Stimulated activated CD4-positive, alpha-beta T cell treated with anti-CD3 and anti-CD28 coated beads, TNF-alpha, amount 100 ng/mL, for 24 hours (primary cell): ENCODE results near the gene CEP85L.

Experiments
- DNase-seq, 3 experiments: peaks; one replicate each; pipeline ENCODE4 v3.0.0-alpha.2; 2020; ENCODE audit warnings: low read depth in 3 of 3

Gene CEP85L

DNA sequence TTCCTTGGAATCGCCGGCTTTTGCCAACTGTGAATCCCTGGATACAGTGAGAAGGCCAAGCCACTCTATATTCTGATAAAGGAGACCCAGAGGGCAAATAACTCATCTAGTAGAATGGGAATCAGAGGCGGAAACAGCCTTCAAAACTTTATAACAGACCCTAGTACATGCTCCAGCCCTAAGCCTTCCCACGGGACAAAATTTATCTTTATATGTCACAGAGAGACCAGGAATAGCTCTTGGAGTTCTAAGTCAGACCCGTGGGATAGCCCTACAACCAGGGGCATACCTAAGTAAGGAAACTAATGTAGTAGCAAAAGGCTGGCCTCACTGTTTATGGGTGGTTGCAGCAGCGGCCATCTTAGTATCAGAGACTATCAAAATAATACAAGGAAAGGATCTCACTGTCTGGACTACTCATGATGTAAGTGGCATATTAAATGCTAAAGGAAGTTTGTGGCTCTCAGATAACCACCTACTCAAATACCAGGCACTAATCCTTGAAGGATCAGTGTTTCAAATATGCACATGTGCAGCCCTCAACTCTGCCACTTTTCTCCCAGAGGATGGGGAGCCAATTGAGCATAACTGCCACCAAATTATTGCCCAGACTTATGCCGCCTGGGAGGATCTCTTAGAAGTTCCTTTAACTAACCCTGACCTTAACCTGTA, 29.5 kb downstream of the CEP85L start:
- DNase-seq, result no peak

DNA sequence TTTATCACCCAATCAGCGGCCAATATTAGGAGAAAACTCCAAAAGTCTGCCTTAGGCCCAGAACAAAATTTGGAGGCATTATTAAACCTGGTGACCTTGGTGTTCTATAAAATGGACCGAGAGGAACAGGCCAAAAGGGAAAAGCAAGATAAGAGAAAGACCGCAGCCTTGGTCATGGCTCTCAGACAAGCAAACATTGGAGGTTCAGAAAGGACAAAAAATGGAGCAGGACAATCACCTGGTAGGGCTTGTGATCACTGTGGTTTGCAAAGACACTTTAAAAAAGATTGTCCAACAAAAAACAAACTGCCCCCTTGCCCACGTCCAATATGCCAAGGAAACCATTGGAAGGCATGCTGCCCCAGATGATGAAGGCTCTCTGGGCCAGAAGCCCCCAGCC, 31.2 kb downstream of the CEP85L start:
- no peak for DNase-seq

GRCh38 chr6:118618676-118619377, 32.6 kb downstream of the CEP85L start:
- peak; percentile 42 to 65 (median 47) for DNase-seq

- DNase-seq, result no peak
These were observed 34.0 kb downstream of the CEP85L start for GRCh38 chr6:118617417-118617816.

- DNase-seq, result no peak
These were observed 40.1 kb downstream of the CEP85L start for GRCh38 chr6:118611334-118611733.

DNA sequence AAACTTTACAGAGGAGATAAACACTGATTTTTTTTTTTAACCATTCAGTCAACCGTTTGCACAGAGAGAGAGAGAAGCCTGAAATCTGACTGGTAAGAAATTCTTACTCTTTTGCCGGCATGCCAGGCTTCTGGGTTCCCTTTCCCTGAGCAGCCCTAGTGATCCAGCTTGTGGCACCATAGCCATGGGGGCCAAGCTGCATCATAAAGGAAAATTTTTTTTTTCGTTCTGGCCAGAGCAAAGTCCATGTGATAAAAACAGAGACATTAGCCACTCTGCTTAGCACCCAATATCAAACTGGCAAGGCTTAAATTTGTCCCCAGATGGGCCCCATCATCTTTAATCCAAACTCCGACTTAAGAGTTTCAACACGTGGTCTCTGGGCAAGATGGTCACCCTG, 44.5 kb downstream of the CEP85L start:
- DNase-seq, result no peak

GRCh38 chr6:118606268-118606667, 45.1 kb downstream of the CEP85L start:
- no peak for DNase-seq

DNA sequence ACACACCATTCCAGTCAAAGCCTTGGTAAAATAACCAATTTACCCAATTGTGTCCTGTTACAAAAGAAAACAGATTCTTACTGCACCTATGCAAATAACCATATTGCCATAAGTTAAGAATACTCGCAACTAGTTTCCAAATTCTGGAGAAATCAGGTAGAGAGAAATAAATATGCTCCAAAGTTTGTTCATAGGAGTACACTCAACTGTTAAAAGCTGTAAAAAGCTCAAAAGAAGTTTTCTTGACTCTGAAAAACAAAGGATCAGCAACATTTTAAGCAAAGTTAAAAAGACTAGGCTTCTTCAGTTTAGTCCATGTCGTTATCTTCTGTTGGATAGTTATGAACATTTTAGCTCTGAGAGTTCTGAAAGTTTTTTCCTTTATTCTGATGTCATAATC, 48.0 kb downstream of the CEP85L start:
- no peak for DNase-seq

GRCh38 chr6:118602300-118602699, 49.1 kb downstream of the CEP85L start:
- DNase-seq, result no peak

DNA sequence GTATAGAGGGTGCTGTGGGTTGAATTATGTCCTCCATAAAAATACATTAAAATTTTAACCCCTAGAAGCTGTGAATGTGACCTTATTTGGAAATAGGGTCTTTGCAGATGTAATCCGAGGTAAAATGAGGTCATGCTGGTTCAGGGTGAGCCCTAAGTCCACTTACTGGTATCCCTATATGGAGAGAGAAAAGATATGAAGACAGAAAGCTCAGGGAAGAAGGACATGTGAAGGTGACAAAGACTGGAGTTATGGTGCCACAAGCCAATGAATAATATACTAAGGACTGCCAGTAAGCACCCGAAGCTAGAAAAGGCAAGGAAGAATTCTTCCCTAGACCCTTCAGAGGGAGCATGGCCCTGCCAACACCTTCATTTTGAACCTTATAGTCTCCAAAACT, 53.1 kb downstream of the CEP85L start:
- DNase-seq, result no peak

- no peak for DNase-seq
These were observed 53.8 kb downstream of the CEP85L start for GRCh38 chr6:118597636-118598035.

DNA sequence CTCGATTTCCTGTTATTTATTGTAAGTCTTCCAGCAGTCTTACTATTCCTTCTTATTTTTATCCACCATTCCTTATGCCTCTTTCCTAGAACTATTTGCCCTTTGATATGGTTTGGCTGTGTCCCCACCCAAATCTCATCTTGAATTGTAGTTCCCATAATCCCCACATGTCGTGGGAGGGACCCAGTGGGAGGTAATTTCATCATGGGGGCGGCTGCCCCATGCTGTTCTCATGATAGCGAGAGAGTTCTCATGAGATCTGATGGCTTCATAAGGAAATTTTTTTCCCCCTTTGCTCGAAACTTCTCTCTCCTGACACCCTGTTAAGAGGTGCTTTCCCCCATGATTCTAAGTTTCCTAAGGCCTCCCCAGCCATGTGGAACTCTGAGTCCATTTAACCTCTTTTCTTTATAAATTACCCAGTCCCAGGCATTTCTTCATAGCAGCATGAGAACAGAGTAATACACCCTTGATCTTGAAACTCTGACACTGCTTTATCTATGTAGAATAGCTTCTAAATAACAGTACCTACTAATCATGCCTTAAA, 54.5 kb downstream of the CEP85L start:
- DNase-seq, result peak in 1 of 3 experiments; percentile 14

DNA sequence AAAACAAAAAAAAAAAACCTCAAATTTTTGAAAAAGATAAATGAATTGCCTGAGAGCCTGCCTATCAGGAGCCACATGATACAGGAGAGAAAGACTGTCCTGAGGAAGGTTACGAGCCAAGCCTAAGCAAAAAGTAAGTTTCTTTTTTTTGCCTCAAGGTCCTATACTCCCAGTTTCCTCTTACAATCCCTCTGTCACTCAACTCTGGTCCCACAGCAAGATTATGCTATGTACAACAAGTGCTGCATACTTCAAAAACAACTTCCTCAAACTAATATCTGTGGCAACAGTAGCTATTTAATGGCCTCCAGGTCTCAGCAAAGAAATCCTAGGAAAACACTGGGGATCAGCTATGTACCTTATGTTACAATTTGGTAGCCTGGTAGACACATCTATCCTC, 56.5 kb downstream of the CEP85L start:
- DNase-seq, result no peak

- no peak for DNase-seq
These were observed 59.5 kb downstream of the CEP85L start for GRCh38 chr6:118591897-118592296.

- no peak for DNase-seq
These were observed 61.6 kb downstream of the CEP85L start for GRCh38 chr6:118589649-118590365.

DNA sequence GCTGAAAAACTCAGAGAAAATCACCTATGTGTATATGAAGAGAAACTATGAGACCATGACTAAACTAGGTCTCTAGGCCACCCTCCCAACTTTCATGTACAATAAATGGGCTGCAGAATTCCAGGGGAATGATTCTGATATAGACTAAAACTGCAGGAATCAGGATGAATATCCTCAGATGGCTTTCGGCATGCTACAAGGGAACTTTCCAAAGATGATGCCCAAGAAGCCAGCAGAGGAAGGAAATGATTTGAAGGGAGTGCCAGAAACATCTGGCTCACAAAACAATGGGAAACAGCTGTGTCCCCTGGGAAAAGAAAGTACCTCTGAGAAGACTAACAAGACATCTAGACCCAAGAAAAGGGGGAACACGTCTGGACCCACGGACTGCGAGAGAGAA, 62.2 kb downstream of the CEP85L start:
- DNase-seq, result no peak

DNA sequence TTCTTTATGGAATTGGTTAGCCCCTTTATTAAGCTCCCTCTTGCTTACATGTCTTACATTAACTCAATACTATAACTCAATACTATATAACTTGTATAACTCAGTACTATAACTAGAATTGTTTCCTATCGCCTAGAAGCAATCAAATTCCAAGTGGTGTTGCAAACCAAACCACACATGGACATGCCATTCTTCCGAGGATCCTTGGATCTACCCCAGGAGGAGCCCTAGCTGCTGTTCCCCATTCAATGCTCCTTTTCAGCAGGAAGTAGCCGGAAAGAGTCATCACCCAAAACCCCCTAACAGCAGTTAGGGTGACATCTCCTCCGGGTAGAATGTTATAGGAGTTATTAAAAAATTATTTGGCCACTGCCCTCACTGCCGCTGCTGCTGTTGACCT, 62.8 kb downstream of the CEP85L start:
- DNase-seq, result no peak

DNA sequence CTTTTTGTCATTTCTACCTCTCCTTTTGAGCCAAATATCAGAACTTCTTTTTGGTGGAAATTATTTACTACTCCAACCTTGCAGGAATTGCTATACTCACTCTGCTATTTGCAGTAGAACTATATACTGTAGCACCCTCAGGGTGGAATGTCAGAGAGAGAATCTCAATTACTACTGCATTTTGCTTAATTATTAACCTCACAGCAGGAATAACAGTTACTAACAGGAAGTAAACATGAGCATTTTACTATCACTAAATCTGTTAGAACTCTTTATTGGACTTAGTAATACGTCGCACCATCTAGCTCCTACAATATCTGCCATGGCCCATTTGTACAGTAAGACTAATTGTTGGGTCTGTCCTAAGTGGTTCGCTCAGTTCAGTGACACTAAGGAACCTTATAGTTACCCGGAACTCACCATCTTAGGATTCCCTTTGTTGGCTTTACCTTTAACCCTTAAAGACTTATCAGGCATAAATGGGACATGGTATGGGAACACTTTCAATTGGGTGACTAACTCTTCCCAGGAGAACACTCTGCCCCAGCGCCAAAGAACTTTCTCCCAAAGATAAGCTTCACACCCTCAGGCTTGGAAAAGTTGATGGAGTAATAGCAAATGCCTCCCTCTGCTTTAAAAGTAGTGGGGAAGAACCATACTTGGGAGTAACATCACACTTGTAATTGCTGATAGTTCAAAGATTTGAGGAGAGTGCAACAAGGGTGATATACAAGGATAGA, 64.5 kb downstream of the CEP85L start:
- no peak for DNase-seq

- DNase-seq, result no peak
These were observed 66.5 kb downstream of the CEP85L start for GRCh38 chr6:118584911-118585310.

DNA sequence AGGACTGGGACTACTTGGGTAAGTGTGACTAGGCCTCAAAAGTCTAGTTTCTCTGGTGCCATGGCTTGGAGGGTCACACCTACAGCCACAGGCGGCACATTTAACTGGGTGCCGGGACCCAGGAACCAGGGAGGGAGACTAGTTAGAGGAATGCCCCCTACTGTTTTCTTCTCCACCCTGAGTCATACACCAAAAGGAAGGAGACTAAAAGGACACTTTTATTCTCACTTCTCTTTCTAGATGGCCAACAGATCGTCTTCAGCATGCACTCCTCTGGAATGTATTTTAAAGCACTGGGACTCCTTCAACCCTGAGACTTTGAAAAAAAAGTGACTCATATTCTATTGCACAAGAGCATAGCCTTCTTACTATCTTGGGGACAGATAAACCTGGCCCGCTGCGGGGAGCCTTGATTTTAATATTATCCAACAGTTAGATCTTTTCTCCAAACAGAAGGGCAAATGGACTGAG, 69.9 kb downstream of the CEP85L start:
- DNase-seq, result no peak

DNA sequence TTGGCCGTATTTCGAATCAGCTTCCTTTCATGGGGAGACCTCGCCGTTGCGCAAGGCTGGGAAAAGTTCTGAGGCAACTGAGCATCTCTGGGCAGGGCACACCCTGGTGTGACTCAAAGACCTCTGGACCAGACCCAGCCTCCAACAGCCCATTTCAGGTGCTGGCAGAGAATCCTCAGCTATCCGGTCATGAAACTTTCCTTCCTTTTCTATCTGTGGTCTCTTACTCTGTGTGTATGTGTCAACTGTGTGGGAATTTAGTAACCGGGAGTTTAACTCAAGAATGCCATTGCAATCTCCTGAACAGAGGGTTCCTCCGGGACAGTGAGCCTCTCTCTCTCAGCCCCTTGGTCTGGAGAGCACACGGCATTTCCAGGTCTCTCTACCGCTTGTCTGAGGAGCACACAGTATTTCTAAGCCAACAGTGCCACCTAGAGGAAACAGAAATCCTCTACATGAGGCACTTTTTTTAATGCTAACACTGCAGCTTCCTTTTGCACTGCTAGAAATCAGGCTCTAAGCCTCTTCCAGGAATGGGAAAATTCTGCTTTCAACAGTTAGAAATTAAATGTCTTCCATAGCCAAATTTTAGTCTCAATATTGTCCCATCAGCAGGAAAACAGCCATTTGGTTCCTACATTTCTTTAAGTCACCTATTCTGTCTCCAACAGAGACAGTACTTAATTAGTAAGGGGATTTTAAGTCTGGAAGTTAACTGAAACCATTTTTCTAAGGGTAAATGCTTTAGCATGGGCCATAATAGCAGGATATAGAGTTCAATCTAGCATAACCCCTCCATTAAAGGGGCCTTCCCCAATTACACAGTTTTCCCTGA, 70.6 kb downstream of the CEP85L start:
- no peak for DNase-seq
